HL-60 (cell line): ENCODE measurements around the gene DIP2C.

Experiments
- DNase-seq, 2 experiments: peaks; one replicate each; pipeline ENCODE4 v3.0.0-alpha.2; 2010 to 2020; ENCODE audit warnings: low read depth in 1 of 2, low spot score in 1 of 2
- H3K27ac ChIP-seq: fragments of 250-450 bp; sonication (Bioruptor Pico); replicated peaks from 2 replicates; pipeline ENCODE4 v1.5.1; 2020; ENCODE audit warnings: mild to moderate bottlenecking, moderate library complexity
- H3K27me3 ChIP-seq: fragments of 250-450 bp; sonication (Bioruptor Pico); 2 replicates; pipeline ENCODE4 v1.5.1; 2021; ENCODE audit warnings: mild to moderate bottlenecking, moderate library complexity; ENCODE audit not compliant: insufficient read depth, poor library complexity, severe bottlenecking
- H3K4me3 ChIP-seq: replicated peaks from 2 replicates; pipeline ENCODE4 v1.5.1; 2011; ENCODE audit warnings: mild to moderate bottlenecking, control low read depth, low read length; ENCODE audit not compliant: insufficient read depth
- GABPA ChIP-seq: IDR thresholded peaks from 2 replicates; pipeline ENCODE4 v1.6.1; 2012; ENCODE audit warnings: low read depth
- POLR2AphosphoS5 ChIP-seq: IDR thresholded peaks from 2 replicates; pipeline ENCODE4 v1.6.1; 2012; ENCODE audit warnings: low read depth
- SPI1 ChIP-seq: IDR thresholded peaks from 2 replicates; pipeline ENCODE4 v1.6.1; 2012; ENCODE audit warnings: low read depth, mild to moderate bottlenecking, borderline replicate concordance
- TF ChIP-seq, protein P1 (sequence below): IDR thresholded peaks from one replicate; pipeline ENCODE4 v1.5.1; 2011; ENCODE audit warnings: low read length, control low read depth, inconsistent platforms; ENCODE audit not compliant: insufficient read depth
- TF ChIP-seq, protein P2 (sequence below): IDR thresholded peaks from 2 replicates; pipeline ENCODE4 v1.6.1; 2012; ENCODE audit warnings: low read depth; ENCODE audit not compliant: insufficient replicate concordance

DIP2C gene

GRCh38 chr10:488933-489215 lies 200.6 kb downstream of the DIP2C start:
- H3K27ac ChIP-seq = no peak overlapping the region
- H3K27me3 ChIP-seq = no peaks in the 10 kb centered on the region
- H3K4me3 ChIP-seq = no peak overlapping the region
- TF ChIP-seq GABPA = no peak
- TF ChIP-seq, protein P1, sequence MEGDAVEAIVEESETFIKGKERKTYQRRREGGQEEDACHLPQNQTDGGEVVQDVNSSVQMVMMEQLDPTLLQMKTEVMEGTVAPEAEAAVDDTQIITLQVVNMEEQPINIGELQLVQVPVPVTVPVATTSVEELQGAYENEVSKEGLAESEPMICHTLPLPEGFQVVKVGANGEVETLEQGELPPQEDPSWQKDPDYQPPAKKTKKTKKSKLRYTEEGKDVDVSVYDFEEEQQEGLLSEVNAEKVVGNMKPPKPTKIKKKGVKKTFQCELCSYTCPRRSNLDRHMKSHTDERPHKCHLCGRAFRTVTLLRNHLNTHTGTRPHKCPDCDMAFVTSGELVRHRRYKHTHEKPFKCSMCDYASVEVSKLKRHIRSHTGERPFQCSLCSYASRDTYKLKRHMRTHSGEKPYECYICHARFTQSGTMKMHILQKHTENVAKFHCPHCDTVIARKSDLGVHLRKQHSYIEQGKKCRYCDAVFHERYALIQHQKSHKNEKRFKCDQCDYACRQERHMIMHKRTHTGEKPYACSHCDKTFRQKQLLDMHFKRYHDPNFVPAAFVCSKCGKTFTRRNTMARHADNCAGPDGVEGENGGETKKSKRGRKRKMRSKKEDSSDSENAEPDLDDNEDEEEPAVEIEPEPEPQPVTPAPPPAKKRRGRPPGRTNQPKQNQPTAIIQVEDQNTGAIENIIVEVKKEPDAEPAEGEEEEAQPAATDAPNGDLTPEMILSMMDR = no peak
- TF ChIP-seq, protein P2, sequence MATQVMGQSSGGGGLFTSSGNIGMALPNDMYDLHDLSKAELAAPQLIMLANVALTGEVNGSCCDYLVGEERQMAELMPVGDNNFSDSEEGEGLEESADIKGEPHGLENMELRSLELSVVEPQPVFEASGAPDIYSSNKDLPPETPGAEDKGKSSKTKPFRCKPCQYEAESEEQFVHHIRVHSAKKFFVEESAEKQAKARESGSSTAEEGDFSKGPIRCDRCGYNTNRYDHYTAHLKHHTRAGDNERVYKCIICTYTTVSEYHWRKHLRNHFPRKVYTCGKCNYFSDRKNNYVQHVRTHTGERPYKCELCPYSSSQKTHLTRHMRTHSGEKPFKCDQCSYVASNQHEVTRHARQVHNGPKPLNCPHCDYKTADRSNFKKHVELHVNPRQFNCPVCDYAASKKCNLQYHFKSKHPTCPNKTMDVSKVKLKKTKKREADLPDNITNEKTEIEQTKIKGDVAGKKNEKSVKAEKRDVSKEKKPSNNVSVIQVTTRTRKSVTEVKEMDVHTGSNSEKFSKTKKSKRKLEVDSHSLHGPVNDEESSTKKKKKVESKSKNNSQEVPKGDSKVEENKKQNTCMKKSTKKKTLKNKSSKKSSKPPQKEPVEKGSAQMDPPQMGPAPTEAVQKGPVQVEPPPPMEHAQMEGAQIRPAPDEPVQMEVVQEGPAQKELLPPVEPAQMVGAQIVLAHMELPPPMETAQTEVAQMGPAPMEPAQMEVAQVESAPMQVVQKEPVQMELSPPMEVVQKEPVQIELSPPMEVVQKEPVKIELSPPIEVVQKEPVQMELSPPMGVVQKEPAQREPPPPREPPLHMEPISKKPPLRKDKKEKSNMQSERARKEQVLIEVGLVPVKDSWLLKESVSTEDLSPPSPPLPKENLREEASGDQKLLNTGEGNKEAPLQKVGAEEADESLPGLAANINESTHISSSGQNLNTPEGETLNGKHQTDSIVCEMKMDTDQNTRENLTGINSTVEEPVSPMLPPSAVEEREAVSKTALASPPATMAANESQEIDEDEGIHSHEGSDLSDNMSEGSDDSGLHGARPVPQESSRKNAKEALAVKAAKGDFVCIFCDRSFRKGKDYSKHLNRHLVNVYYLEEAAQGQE = no peak
- no peak for TF ChIP-seq POLR2AphosphoS5
- TF ChIP-seq SPI1 = no peak
- no peak for DNase-seq

DNA sequence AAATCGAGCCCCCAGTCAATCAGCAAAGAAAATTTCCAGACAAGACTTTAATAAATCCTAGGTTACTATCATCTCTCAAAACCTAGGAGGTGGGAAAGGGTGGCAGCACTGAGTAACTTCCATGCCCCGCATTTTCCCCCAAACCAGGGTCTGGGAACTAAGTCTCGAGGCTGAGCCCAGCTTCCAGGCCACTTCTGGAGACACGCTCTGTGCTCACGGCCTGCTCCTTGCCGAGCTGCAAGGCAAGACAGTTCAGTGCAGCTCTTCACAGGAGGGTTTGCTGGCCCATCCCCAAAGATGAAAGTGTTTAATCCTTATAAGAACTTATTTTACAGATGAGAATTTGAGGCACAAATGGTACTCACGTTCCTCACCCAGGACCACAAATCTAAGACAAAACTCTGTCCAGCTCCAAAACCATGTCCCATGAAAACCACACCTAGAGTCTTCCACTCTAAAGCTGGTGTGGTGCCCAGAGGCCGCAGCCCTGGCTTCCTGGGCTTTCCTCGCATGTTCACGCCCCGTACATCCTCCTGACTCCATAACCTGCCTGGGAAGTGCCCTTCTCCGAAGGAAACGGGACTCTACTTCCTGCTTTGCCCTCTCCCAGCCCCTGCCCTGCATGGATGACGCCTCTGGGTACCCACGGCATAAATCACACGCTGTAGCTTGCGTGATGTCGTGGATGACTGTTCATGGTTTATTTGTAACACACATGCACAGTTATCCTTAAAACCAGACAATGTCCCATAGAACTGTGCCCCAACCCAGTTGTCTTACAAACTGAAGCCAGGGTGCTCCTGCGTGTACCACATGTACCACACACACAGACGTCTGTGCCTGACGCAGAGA lies 201.2 kb downstream of the DIP2C start:
- TF ChIP-seq, protein P1 = no peak
- TF ChIP-seq POLR2AphosphoS5 (no peak), GABPA (no peak)
- TF ChIP-seq, protein P2 = no peak
- H3K27ac ChIP-seq = no peak overlapping the region
- no peaks in the 10 kb centered on the region for H3K27me3 ChIP-seq
- DNase-seq = no peak
- no peak overlapping the region for H3K4me3 ChIP-seq

DNA sequence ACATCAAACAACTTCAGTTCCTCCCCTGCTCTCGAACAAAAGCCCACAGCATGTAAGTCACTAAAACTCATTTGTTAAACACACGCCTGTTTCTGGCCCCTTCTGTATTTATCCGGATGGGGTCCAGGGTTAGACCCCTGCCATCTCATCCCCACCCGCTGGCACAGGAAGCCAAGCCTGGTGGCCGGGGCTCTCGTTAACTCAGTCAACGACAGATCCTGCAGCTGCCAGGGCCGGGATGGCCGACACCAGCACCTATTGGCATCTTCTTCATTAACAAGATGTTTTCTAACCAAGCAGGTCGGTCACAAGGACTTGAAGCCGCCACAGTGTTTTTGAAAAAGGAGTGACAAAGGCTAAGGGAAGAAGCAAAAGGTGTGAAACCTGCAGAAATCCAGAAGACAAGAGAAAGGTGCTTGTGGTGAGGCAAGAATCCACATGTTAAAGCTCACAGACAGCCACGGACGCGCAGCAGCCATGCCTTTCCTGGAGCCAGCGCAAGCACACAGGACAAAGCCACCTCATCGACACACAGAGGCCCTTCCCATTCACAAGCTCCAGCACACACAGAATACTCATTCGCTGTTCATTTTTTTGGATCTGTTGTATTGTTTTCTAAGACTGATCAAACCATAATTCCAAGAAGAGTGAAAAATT lies 202.7 kb downstream of the DIP2C start:
- Histone ChIP-seq H3K4me3 (no peak overlapping the region), H3K27me3 (no peaks in the 10 kb centered on the region), H3K27ac (no peak overlapping the region)
- DNase-seq = no peak
- TF ChIP-seq GABPA = no peak
- TF ChIP-seq, protein P2 = no peak
- TF ChIP-seq SPI1 = no peak
- no peak for TF ChIP-seq POLR2AphosphoS5
- TF ChIP-seq, protein P1 = no peak
